HepG2 (cell line): ENCODE measurements around the gene MAP1B. TPM values are rescaled to one million over a fixed set of nuclear protein-coding genes. Genes with fewer than 3 reads are reported as not detected.

Source experiments
- ATAC-seq: fragments of 200-7000 bp; cut with Tn5 transposase; 3 replicates; pipeline ENCODE4 v1.9.1; 2020; ENCODE audit warnings: mild to moderate bottlenecking, moderate library complexity
- BruUV-seq: library from RNA; stranded (reverse); fragments of 400-500 nt; replicated peaks from 2 replicates; lab custom pipeline; 2021; lab: Mats Ljungman, UMichigan
- CTCF ChIA-PET: fragments of 300-600 bp; formaldehyde crosslinking; extraction: SDS; loops from one replicate; lab custom pipeline; 2021; ENCODE audit warnings: low total read pairs, inconsistent platforms, low intra/inter-chr PET ratio; lab: Yijun Ruan, JAX
- POLR2A ChIA-PET: fragments of 350-600 bp; sonication (Branson Sonifier 250); formaldehyde crosslinking; loops from one replicate; lab custom pipeline; 2020; ENCODE audit warnings: antibody characterized with exemption, inconsistent platforms; lab: Yijun Ruan, JAX
- DNase-seq: peaks from one replicate; pipeline ENCODE4 v3.0.0-alpha.2; 2015; ENCODE audit warnings: low spot score
- FAIRE-seq: peaks from 3 replicates; lab custom pipeline; 2011; peaks lifted over from hg19 to GRCh38; lab: Jason Lieb, UNC
- H2AFZ ChIP-seq: one replicate; pipeline ENCODE4 v1.6.1; 2011; ENCODE audit warnings: low read length, inconsistent platforms
- H3K27ac ChIP-seq: fragments of 300-600 bp; 3 replicates; pipeline ENCODE4 v1.8.0; 2011; ENCODE audit warnings: mixed run types, mild to moderate bottlenecking, mixed read lengths, low read length, inconsistent platforms; ENCODE audit not compliant: insufficient read depth; ENCODE audit errors: extremely low read length
- H3K27me3 ChIP-seq, 2 experiments: fragments of 200-600 bp in 1 of 2; 2 replicates in 1 of 2; 3 replicates in 1 of 2; pipeline versions ENCODE4 v1.6.0 to v1.8.0; 2011; ENCODE audit warnings: low read length in 2 of 2, mild to moderate bottlenecking in 2 of 2, moderate library complexity in 2 of 2, inconsistent platforms in 1 of 2; ENCODE audit not compliant: insufficient read depth in 2 of 2, control insufficient read depth in 1 of 2
- H3K36me3 ChIP-seq, 2 experiments: fragments of 200-600 bp in 1 of 2; replicated peaks in 1 of 2; 2 replicates in 1 of 2; 3 replicates in 1 of 2; pipeline versions ENCODE4 v1.5.1 to v1.8.0; 2011; ENCODE audit warnings: low read length in 2 of 2, inconsistent platforms in 1 of 2; ENCODE audit not compliant: insufficient read depth in 2 of 2, control insufficient read depth in 1 of 2
- H3K4me1 ChIP-seq: 2 replicates; pipeline ENCODE4 v1.5.1; 2012; ENCODE audit warnings: low read length, inconsistent platforms; ENCODE audit not compliant: insufficient read depth
- H3K4me2 ChIP-seq: 2 replicates; pipeline ENCODE4 v1.6.0; 2011; ENCODE audit warnings: low read depth, low read length, inconsistent platforms
- H3K4me3 ChIP-seq, 3 experiments: fragments of 200-600 bp in 1 of 3; sonication (generic), shearing (Covaris generic) in 1 of 3; replicated peaks in 1 of 3; 2 replicates each; pipeline ENCODE4 v1.5.1; 2011 to 2016; ENCODE audit warnings: low read length in 3 of 3, inconsistent platforms in 2 of 3, low read depth in 2 of 3, mild to moderate bottlenecking in 2 of 3, control low read depth in 1 of 3, mixed read lengths in 1 of 3; ENCODE audit not compliant: insufficient read depth in 1 of 3
- H3K79me2 ChIP-seq: one replicate; pipeline ENCODE4 v1.6.1; 2011; ENCODE audit warnings: low read length, inconsistent platforms; ENCODE audit not compliant: insufficient read depth
- H3K9ac ChIP-seq: 2 replicates; pipeline ENCODE4 v1.6.0; 2011; ENCODE audit warnings: mild to moderate bottlenecking, low read depth, low read length, inconsistent platforms; ENCODE audit not compliant: insufficient read depth
- H3K9me3 ChIP-seq: 2 replicates; pipeline ENCODE4 v1.5.1; 2012; ENCODE audit warnings: mild to moderate bottlenecking, low read length
- H4K20me1 ChIP-seq: 2 replicates; pipeline ENCODE4 v1.6.0; 2011; ENCODE audit warnings: inconsistent platforms, mild to moderate bottlenecking, low read length, moderate library complexity; ENCODE audit not compliant: insufficient read depth
- ARID2 ChIP-seq: sonication (generic); formaldehyde crosslinking; IDR thresholded peaks from 2 replicates; pipeline ENCODE4 v1.8.1; 2022; ENCODE audit warnings: mild to moderate bottlenecking, missing genetic modification reagents, borderline replicate concordance
- ASH2L ChIP-seq: fragments of 300-600, 200-600 bp; sonication (generic); IDR thresholded peaks from 2 replicates; pipeline ENCODE4 v1.7.0; 2017; ENCODE audit warnings: low read depth, mild to moderate bottlenecking, moderate library complexity, mixed read lengths, low read length; ENCODE audit not compliant: insufficient read length
- ATM ChIP-seq: fragments of 450-650 bp; IDR thresholded peaks from 2 replicates; pipeline ENCODE4 v1.7.1; 2017; ENCODE audit warnings: mild to moderate bottlenecking, borderline replicate concordance
- JUNB ChIP-seq: sonication (generic); formaldehyde crosslinking; IDR thresholded peaks from 2 replicates; pipeline ENCODE4 v1.8.0; 2022; ENCODE audit warnings: missing genetic modification reagents, mild to moderate bottlenecking, borderline replicate concordance
- MAFG ChIP-seq: sonication (generic); formaldehyde crosslinking; IDR thresholded peaks from 2 replicates; pipeline ENCODE4 v1.5.1; 2020; ENCODE audit warnings: mild to moderate bottlenecking, missing genetic modification reagents
- RAD21 ChIP-seq: fragments of 450-650 bp; formaldehyde crosslinking; IDR thresholded peaks from 2 replicates; pipeline ENCODE4 v1.5.0; 2020; ENCODE audit warnings: mild to moderate bottlenecking
- RFXAP ChIP-seq: sonication (generic); formaldehyde crosslinking; IDR thresholded peaks from 2 replicates; pipeline ENCODE4 v1.4.0; 2020; ENCODE audit warnings: missing genetic modification reagents, borderline replicate concordance
- TOPORS ChIP-seq: sonication (generic); formaldehyde crosslinking; IDR thresholded peaks from 2 replicates; pipeline ENCODE4 v1.8.0; 2023; ENCODE audit warnings: mild to moderate bottlenecking, missing genetic modification reagents
- ZMYM3 ChIP-seq: sonication (generic); formaldehyde crosslinking; IDR thresholded peaks from 2 replicates; pipeline ENCODE4 v1.5.1; 2020; ENCODE audit warnings: mild to moderate bottlenecking, missing genetic modification reagents
- ZNF337 ChIP-seq: sonication (generic); formaldehyde crosslinking; IDR thresholded peaks from 2 replicates; pipeline ENCODE4 v1.5.1; 2020; ENCODE audit warnings: missing genetic modification reagents, low read depth, mild to moderate bottlenecking, borderline replicate concordance
- ZNF724P ChIP-seq: sonication (generic); formaldehyde crosslinking; IDR thresholded peaks from 2 replicates; pipeline ENCODE4 v1.8.0; 2022; ENCODE audit warnings: missing genetic modification reagents, borderline replicate concordance
- WGBS: methylation state at CpG from one replicate; pipeline ENCODE4 v1.1.6; 2017; ENCODE audit warnings: low lambda C conversion rate; 5-methylcytosine and 5-hydroxymethylcytosine counted together
- in situ Hi-C: cut with HindIII; loops from 2 replicates; pipeline ENCODE4 v1.10.0; 2017; ENCODE audit warnings: low pct_unique_long_range_greater_than_20kb; ENCODE audit not compliant: extremely low pct_ligation_motif_present
- intact Hi-C: fragments of 100-400 bp; cut with micrococcal nuclease; formaldehyde crosslinking; loops from one replicate; pipeline ENCODE4 v1.10.0; 2022; ENCODE audit not compliant: unreplicated experiment
- polyA plus RNA-seq, 8 experiments: library from polyadenylated mRNA; depleted of rRNA in 3 of 8; stranded (reverse) in 7 of 8; unstranded in 1 of 8; fragments of >200 nt; fragmentation: Illumina TruSeq in 4 of 8; extraction: Trizol in 4 of 8; gene quantifications; 2 replicates each; pipeline versions ENCODE4 v1.2.1 to v1.2.3, GENCODE V29; 2011 to 2016; ENCODE audit warnings: low read depth in 4 of 8, missing spikeins in 1 of 8, mixed read lengths in 1 of 8; ENCODE audit not compliant: insufficient read depth in 1 of 8
- total RNA-seq, 5 experiments: library from RNA; depleted of rRNA; stranded (reverse); fragments of >200 nt; fragmentation: Illumina TruSeq; extraction: Trizol; gene quantifications; 2 replicates each; pipeline ENCODE4 v1.2.3, GENCODE V29; 2016; ENCODE audit warnings: low read depth in 1 of 5
- TF ChIP-seq, protein P1 (sequence below): sonication (generic); formaldehyde crosslinking; IDR thresholded peaks from 2 replicates; pipeline ENCODE4; 2020; ENCODE audit warnings: missing genetic modification reagents, mild to moderate bottlenecking, borderline replicate concordance
- TF ChIP-seq, protein P2 (sequence below): sonication (generic); formaldehyde crosslinking; IDR thresholded peaks from 2 replicates; pipeline ENCODE4 v1.4.0; 2020; ENCODE audit warnings: missing genetic modification reagents
- TF ChIP-seq, protein P3 (sequence below): IDR thresholded peaks from 2 replicates; pipeline ENCODE4 v1.6.1; 2016; ENCODE audit warnings: low read depth

Gene MAP1B
- total and polyA plus RNA-seq, 2 of the 13 experiments (the other 11 are each of a cell fraction or from before 2014, with no cell fraction given): 3.3 to 6.2 TPM

DNA sequence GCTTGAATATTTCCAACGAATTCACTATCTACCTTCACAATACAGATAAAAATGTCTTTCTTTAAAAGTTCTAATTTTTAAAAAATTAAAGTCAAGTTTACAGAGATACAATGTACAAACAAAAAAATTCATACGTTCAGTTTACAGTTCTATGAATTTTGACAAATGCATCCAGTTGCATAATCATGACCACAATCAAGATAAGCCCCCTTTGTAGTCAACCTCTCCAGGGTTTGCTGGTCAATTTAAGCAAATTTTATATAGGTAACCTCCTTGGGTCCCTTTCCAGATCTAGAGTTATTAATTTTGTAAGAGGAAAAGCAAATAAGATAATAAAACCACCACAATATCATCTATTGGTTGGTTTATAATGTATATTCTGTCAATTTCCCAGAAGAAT is 136.4 kb downstream of the MAP1B start:
- 0 out of 5 replicates have a peak, but pooled peaks cover 0 to 3% of the 10 kb centered on the region in 2 experiments for H3K36me3 ChIP-seq
- no peaks in the 10 kb centered on the region for H3K27me3 ChIP-seq
- DNase-seq: no peak
- H2AFZ ChIP-seq: no peak overlapping the region
- H3K79me2 ChIP-seq: peaks cover 12% of the 10 kb centered on the region
- BruUV-seq: no TSS peak
- H3K27ac ChIP-seq: no peak overlapping the region
- H3K4me2 ChIP-seq: no peak overlapping the region
- in situ Hi-C loops (no loop called here), intact Hi-C loops (loop anchor here (2.0 kb wide), 1 partner anchor 107 kb away; no protein-coding TSS in a partner anchor)
- H3K4me3 ChIP-seq: no peak overlapping the region
- 78% methylated on average over 2 of the region's 2 CpGs for WGBS
- H3K9me3 ChIP-seq: no peaks in the 10 kb centered on the region
- TF ChIP-seq, protein P1, sequence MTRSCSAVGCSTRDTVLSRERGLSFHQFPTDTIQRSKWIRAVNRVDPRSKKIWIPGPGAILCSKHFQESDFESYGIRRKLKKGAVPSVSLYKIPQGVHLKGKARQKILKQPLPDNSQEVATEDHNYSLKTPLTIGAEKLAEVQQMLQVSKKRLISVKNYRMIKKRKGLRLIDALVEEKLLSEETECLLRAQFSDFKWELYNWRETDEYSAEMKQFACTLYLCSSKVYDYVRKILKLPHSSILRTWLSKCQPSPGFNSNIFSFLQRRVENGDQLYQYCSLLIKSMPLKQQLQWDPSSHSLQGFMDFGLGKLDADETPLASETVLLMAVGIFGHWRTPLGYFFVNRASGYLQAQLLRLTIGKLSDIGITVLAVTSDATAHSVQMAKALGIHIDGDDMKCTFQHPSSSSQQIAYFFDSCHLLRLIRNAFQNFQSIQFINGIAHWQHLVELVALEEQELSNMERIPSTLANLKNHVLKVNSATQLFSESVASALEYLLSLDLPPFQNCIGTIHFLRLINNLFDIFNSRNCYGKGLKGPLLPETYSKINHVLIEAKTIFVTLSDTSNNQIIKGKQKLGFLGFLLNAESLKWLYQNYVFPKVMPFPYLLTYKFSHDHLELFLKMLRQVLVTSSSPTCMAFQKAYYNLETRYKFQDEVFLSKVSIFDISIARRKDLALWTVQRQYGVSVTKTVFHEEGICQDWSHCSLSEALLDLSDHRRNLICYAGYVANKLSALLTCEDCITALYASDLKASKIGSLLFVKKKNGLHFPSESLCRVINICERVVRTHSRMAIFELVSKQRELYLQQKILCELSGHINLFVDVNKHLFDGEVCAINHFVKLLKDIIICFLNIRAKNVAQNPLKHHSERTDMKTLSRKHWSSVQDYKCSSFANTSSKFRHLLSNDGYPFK (CRISPR knock-in tag): no peak
- TF ChIP-seq ZMYM3 (no peak), ASH2L (no peak), ATM (no peak), ARID2 (no peak), ZNF337 (CRISPR knock-in tag) (no peak), JUNB (CRISPR knock-in tag) (no peak), MAFG (CRISPR knock-in tag) (no peak), RFXAP (no peak), RAD21 (no peak), ZNF724P (CRISPR knock-in tag) (no peak), TOPORS (CRISPR knock-in tag) (no peak)
- TF ChIP-seq, protein P2, sequence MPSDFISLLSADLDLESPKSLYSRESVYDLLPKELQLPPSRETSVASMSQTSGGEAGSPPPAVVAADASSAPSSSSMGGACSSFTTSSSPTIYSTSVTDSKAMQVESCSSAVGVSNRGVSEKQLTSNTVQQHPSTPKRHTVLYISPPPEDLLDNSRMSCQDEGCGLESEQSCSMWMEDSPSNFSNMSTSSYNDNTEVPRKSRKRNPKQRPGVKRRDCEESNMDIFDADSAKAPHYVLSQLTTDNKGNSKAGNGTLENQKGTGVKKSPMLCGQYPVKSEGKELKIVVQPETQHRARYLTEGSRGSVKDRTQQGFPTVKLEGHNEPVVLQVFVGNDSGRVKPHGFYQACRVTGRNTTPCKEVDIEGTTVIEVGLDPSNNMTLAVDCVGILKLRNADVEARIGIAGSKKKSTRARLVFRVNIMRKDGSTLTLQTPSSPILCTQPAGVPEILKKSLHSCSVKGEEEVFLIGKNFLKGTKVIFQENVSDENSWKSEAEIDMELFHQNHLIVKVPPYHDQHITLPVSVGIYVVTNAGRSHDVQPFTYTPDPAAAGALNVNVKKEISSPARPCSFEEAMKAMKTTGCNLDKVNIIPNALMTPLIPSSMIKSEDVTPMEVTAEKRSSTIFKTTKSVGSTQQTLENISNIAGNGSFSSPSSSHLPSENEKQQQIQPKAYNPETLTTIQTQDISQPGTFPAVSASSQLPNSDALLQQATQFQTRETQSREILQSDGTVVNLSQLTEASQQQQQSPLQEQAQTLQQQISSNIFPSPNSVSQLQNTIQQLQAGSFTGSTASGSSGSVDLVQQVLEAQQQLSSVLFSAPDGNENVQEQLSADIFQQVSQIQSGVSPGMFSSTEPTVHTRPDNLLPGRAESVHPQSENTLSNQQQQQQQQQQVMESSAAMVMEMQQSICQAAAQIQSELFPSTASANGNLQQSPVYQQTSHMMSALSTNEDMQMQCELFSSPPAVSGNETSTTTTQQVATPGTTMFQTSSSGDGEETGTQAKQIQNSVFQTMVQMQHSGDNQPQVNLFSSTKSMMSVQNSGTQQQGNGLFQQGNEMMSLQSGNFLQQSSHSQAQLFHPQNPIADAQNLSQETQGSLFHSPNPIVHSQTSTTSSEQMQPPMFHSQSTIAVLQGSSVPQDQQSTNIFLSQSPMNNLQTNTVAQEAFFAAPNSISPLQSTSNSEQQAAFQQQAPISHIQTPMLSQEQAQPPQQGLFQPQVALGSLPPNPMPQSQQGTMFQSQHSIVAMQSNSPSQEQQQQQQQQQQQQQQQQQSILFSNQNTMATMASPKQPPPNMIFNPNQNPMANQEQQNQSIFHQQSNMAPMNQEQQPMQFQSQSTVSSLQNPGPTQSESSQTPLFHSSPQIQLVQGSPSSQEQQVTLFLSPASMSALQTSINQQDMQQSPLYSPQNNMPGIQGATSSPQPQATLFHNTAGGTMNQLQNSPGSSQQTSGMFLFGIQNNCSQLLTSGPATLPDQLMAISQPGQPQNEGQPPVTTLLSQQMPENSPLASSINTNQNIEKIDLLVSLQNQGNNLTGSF (CRISPR knock-in tag): no peak
- TF ChIP-seq, protein P3, sequence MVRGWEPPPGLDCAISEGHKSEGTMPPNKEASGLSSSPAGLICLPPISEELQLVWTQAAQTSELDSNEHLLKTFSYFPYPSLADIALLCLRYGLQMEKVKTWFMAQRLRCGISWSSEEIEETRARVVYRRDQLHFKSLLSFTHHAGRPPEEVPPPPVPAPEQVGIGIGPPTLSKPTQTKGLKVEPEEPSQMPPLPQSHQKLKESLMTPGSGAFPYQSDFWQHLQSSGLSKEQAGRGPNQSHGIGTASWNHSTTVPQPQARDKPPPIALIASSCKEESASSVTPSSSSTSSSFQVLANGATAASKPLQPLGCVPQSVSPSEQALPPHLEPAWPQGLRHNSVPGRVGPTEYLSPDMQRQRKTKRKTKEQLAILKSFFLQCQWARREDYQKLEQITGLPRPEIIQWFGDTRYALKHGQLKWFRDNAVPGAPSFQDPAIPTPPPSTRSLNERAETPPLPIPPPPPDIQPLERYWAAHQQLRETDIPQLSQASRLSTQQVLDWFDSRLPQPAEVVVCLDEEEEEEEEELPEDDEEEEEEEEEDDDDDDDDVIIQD: no peak
- FAIRE-seq: no peak
- POLR2A ChIA-PET: no interaction called here
- peaks cover 4% of the 10 kb centered on the region; the same call in 1 of the 2 replicates for H4K20me1 ChIP-seq
- CTCF ChIA-PET: no interaction called here
- no peak overlapping the region for H3K9ac ChIP-seq
- no peak for ATAC-seq
- peaks cover 79% of the 10 kb centered on the region for H3K4me1 ChIP-seq
